GM18519 (cell line): ENCODE measurements around the gene C11orf68.
"Not testable (repeated sequence)": the region's sequence is repeated elsewhere in the genome, so short reads cannot be mapped to it uniquely, and the experiment has no call there.

ENCODE experiments used
- ATAC-seq: cut with Tn5 transposase; IDR thresholded peaks from one replicate; pipeline ENCODE4 v1.9.1; 2021; ENCODE audit warnings: mild to moderate bottlenecking, moderate library complexity; ENCODE audit not compliant: unreplicated experiment, low FRiP score

The C11orf68 gene

GRCh38 chr11:65918211-65919140, at the start of gene C11orf68:
Gene C11orf68, minus strand, starts transcription at chr11:65919062. Its CDS starts 31 bp downstream, at chr11:65919031.
- ATAC-seq, result peak; percentile 30

- ATAC-seq, result no peak
Observed at GRCh38 chr11:65967329-65967934, 48.6 kb upstream of the C11orf68 start.

- ATAC-seq, result no peak
Observed at GRCh38 chr11:65965986-65966762, 47.3 kb upstream of the C11orf68 start.

- no peak for ATAC-seq
Observed at GRCh38 chr11:65964906-65965305, 46.0 kb upstream of the C11orf68 start.

GRCh38 chr11:65962141-65962564, 43.3 kb upstream of the C11orf68 start:
- ATAC-seq, result no peak

GRCh38 chr11:65961267-65962140, 42.6 kb upstream of the C11orf68 start, which contains the start of gene SART1:
Gene SART1, plus strand, starts transcription at chr11:65961734. Its CDS starts 47 bp downstream, at chr11:65961781.
- peak; percentile 63 for ATAC-seq

GRCh38 chr11:65960824-65961266, 42.0 kb upstream of the C11orf68 start:
- ATAC-seq, result no peak

- no peak for ATAC-seq
Observed at GRCh38 chr11:65958774-65959420, 40.0 kb upstream of the C11orf68 start.

- ATAC-seq, result no peak
Observed at GRCh38 chr11:65958291-65958690, 39.4 kb upstream of the C11orf68 start.

GRCh38 chr11:65954771-65955170, 35.9 kb upstream of the C11orf68 start:
- no peak for ATAC-seq

GRCh38 chr11:65953471-65953870, 34.6 kb upstream of the C11orf68 start:
- no peak for ATAC-seq

GRCh38 chr11:65952052-65952521, 33.2 kb upstream of the C11orf68 start:
- ATAC-seq, result no peak

GRCh38 chr11:65951641-65952040, 32.8 kb upstream of the C11orf68 start:
- ATAC-seq, result not testable (repeated sequence)

- ATAC-seq, result not testable (repeated sequence)
Observed at GRCh38 chr11:65950711-65951110, 31.8 kb upstream of the C11orf68 start.

- ATAC-seq, result no peak
Observed at GRCh38 chr11:65947603-65948125, 28.8 kb upstream of the C11orf68 start.

- no peak for ATAC-seq
Observed at GRCh38 chr11:65947133-65947532, 28.3 kb upstream of the C11orf68 start.

- no peak for ATAC-seq
Observed at GRCh38 chr11:65946655-65947054, 27.8 kb upstream of the C11orf68 start.

GRCh38 chr11:65945941-65946558, 27.2 kb upstream of the C11orf68 start:
- no peak for ATAC-seq
